Hindlimb muscle (tissue), 1 donor: ENCODE measurements around the gene VCAN. TPM values are rescaled to one million over a fixed set of nuclear protein-coding genes. Genes with fewer than 3 reads are reported as not detected.

Source experiments
- DNase-seq: peaks from one replicate; pipeline ENCODE4 v3.0.0-alpha.2; 2013
- polyA plus RNA-seq: library from polyadenylated mRNA; unstranded; fragments of 120-200 nt; gene quantifications from one replicate; pipeline ENCODE4 v1.2.1, GENCODE V29; 2013; ENCODE audit not compliant: insufficient read length

The VCAN gene
- polyA plus RNA-seq, 1 donor: 211 TPM

- DNase-seq: no peak
These were observed 2.5 kb upstream of the VCAN start for GRCh38 chr5:83469075-83469474.

- DNase-seq: peak; percentile 34
These were observed 779 bp upstream of the VCAN start for GRCh38 chr5:83470526-83471404.

- peak; percentile 22 for DNase-seq
These were observed 616 bp downstream of the VCAN start for GRCh38 chr5:83472213-83472507.

- peak; percentile 62 for DNase-seq
These were observed 1.2 kb downstream of the VCAN start for GRCh38 chr5:83472508-83473345.

GRCh38 chr5:83473346-83474160, 2.0 kb downstream of the VCAN start:
- DNase-seq: peak; percentile 97

- peak; percentile 88 for DNase-seq
These were observed 2.7 kb downstream of the VCAN start for GRCh38 chr5:83474161-83474796.

- DNase-seq: no peak
These were observed 3.4 kb downstream of the VCAN start for GRCh38 chr5:83474991-83475390.

- DNase-seq: peak; percentile 23
These were observed 3.9 kb downstream of the VCAN start for GRCh38 chr5:83475391-83475863.

GRCh38 chr5:83475935-83476814, 4.6 kb downstream of the VCAN start:
- no peak for DNase-seq

GRCh38 chr5:83482961-83483360, 11.4 kb downstream of the VCAN start:
- no peak for DNase-seq

- no peak for DNase-seq
These were observed 12.8 kb downstream of the VCAN start for GRCh38 chr5:83484294-83484693.

- no peak for DNase-seq
These were observed 14.3 kb downstream of the VCAN start for GRCh38 chr5:83485842-83486241.

GRCh38 chr5:83487155-83487554, 15.6 kb downstream of the VCAN start:
- no peak for DNase-seq

- no peak for DNase-seq
These were observed 16.7 kb downstream of the VCAN start for GRCh38 chr5:83488271-83488670.

GRCh38 chr5:83488821-83489220, 17.3 kb downstream of the VCAN start:
- DNase-seq: no peak

GRCh38 chr5:83490203-83490602, 18.7 kb downstream of the VCAN start:
- DNase-seq: no peak

GRCh38 chr5:83492331-83492730, 20.8 kb downstream of the VCAN start:
- DNase-seq: no peak

GRCh38 chr5:83493644-83494043, 22.1 kb downstream of the VCAN start:
- no peak for DNase-seq

GRCh38 chr5:83494087-83494620, 22.6 kb downstream of the VCAN start:
- no peak for DNase-seq

GRCh38 chr5:83494666-83495065, 23.1 kb downstream of the VCAN start:
- DNase-seq: no peak

- DNase-seq: no peak
These were observed 25.1 kb downstream of the VCAN start for GRCh38 chr5:83496626-83497025.
